PC-9 (cell line): Measurements from ENCODE around the gene ZBTB24. TPM values are rescaled to one million over a fixed set of nuclear protein-coding genes. Genes with fewer than 3 reads are reported as not detected.

Experiments
- BruUV-seq: library from RNA; stranded (reverse); fragments of 400-500 nt; replicated peaks from 2 replicates; lab custom pipeline; 2021; lab: Mats Ljungman, UMichigan
- CTCF ChIA-PET: fragments of 300-600 bp; sonication (Branson Sonifier 250); formaldehyde crosslinking; loops from one replicate; lab custom pipeline; 2022; ENCODE audit warnings: antibody characterized with exemption; lab: Charles Lee
- POLR2A ChIA-PET: fragments of 300-600 bp; sonication (Branson Sonifier 250); formaldehyde crosslinking; loops from one replicate; lab custom pipeline; 2022; ENCODE audit warnings: antibody characterized with exemption; ENCODE audit not compliant: unreplicated experiment; lab: Charles Lee
- DNase-seq, 2 experiments: peaks; one replicate each; pipeline versions ENCODE4 v3.0.0 to v3.0.0-alpha.2; 2015 to 2022; ENCODE audit warnings: mixed read lengths in 1 of 2
- H2AFZ ChIP-seq: fragments of 200-600 bp; sonication (generic); 2 replicates; pipeline ENCODE4 v1.8.1; 2017; ENCODE audit warnings: antibody characterized with exemption
- H3F3A ChIP-seq: fragments of 200-600 bp; sonication (generic); 2 replicates; pipeline ENCODE4 v1.8.1; 2017; ENCODE audit warnings: antibody characterized with exemption, mild to moderate bottlenecking, low read depth; ENCODE audit not compliant: insufficient read depth
- H3K27ac ChIP-seq: fragments of 200-600 bp; sonication (generic); 2 replicates; pipeline ENCODE4 v1.6.1; 2016; ENCODE audit warnings: mixed run types
- H3K27me3 ChIP-seq: fragments of 200-600 bp; sonication (generic); 2 replicates; pipeline ENCODE4 v1.6.1; 2016; ENCODE audit warnings: low read depth, mixed run types; ENCODE audit not compliant: insufficient read depth
- H3K36me3 ChIP-seq: fragments of 200-600 bp; sonication (generic); 2 replicates; pipeline ENCODE4 v1.6.1; 2016; ENCODE audit warnings: low read depth, mixed run types
- H3K4me1 ChIP-seq: fragments of 200-600 bp; sonication (generic); replicated peaks from 2 replicates; pipeline ENCODE4 v1.6.1; 2016; ENCODE audit warnings: mixed run types; ENCODE audit not compliant: insufficient read depth
- H3K4me2 ChIP-seq: fragments of 200-600 bp; sonication (generic); 2 replicates; pipeline ENCODE4 v1.6.1; 2017; ENCODE audit warnings: mixed run types
- H3K4me3 ChIP-seq: fragments of 200-600 bp; sonication (generic); 2 replicates; pipeline ENCODE4 v1.6.1; 2016; ENCODE audit warnings: mixed run types
- H3K79me2 ChIP-seq: fragments of 200-600 bp; sonication (generic); 2 replicates; pipeline ENCODE4 v1.6.1; 2017; ENCODE audit warnings: low read depth, mixed run types
- H3K9me2 ChIP-seq: fragments of 200-600 bp; sonication (generic); 2 replicates; pipeline ENCODE4 v1.8.1; 2017; ENCODE audit warnings: mild to moderate bottlenecking; ENCODE audit not compliant: insufficient read depth
- H3K9me3 ChIP-seq: fragments of 200-600 bp; sonication (generic); 2 replicates; pipeline ENCODE4 v1.8.1; 2016; ENCODE audit warnings: low read depth; ENCODE audit not compliant: insufficient read depth
- H4K20me1 ChIP-seq: fragments of 200-600 bp; sonication (generic); 2 replicates; pipeline ENCODE4 v1.8.1; 2017; ENCODE audit not compliant: insufficient read depth
- EZH2 ChIP-seq: fragments of 200-600 bp; sonication (generic); IDR thresholded peaks from 2 replicates; pipeline ENCODE4 v1.8.0; 2017; ENCODE audit warnings: antibody characterized with exemption, low read depth
- intact Hi-C: fragments of 100-400 bp; cut with micrococcal nuclease; formaldehyde crosslinking; loops from one replicate; pipeline ENCODE4 v1.10.0; 2022; ENCODE audit not compliant: unreplicated experiment
- total RNA-seq: library from RNA; stranded (reverse); gene quantifications from 2 replicates; pipeline ENCODE4 v1.2.3, GENCODE V29; 2021
- TF ChIP-seq, protein P1 (sequence below): fragments of 200-600 bp; sonication (generic); conservative IDR thresholded peaks from 2 replicates; pipeline ENCODE4 v1.6.1; 2017; ENCODE audit warnings: mixed run types, antibody characterized with exemption, mild to moderate bottlenecking, moderate library complexity

The ZBTB24 gene
- total RNA-seq, 1 experiment from 2014 or later, result 7.2 TPM

DNA sequence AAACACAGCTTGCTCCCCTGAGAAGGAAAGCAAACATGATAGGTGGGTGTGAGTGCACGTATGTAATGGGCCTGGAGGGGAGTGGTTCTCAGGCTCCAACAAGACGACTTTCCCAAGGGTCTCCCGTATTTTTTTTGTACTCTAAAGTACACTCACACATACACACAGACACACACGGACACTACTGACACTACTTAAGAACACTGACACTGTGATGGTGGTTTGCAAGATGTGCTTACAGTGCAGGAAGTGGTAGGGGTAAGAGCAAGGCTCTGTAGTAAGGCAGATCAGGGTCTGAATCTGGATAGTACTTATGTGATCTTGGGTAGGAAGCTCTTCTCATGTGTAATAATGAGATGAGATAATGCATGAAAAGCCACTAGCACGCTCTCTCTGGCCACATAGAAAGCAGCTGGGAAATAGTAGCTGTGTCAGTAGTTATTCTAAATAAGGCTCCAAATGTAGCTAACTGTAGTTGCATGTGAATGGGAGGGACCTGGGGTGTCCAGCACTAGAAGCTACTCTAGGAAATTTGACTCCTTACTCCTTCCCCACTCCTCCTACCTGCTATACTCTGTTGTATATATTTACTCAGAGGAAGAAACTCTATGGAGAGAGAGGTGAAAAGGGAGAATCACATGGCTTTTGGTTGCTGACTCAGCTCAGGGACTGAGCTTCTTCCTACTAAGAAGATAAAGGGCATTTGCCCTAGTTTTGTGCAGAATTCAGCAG lies 8.4 kb upstream of the ZBTB24 start:
- H3K27ac ChIP-seq, result no peak overlapping the region
- no peaks in the 10 kb centered on the region for H3K27me3 ChIP-seq
- ChIA-PET CTCF (no interaction called here), POLR2A (interaction anchor here (0.6 kb wide), 1 partner anchor 698 kb away, joined by 5 read pairs; no protein-coding TSS in a partner anchor)
- DNase-seq, result peak in 1 of 2 experiments; percentile 52
- H3F3A ChIP-seq, result peaks cover 18% of the 10 kb centered on the region; the same call in 1 of the 2 replicates
- peaks cover 18% of the 10 kb centered on the region for H3K4me1 ChIP-seq
- H3K36me3 ChIP-seq, result no peaks in the 10 kb centered on the region
- no peaks in the 10 kb centered on the region for H3K9me2 ChIP-seq
- TF ChIP-seq, protein P1, sequence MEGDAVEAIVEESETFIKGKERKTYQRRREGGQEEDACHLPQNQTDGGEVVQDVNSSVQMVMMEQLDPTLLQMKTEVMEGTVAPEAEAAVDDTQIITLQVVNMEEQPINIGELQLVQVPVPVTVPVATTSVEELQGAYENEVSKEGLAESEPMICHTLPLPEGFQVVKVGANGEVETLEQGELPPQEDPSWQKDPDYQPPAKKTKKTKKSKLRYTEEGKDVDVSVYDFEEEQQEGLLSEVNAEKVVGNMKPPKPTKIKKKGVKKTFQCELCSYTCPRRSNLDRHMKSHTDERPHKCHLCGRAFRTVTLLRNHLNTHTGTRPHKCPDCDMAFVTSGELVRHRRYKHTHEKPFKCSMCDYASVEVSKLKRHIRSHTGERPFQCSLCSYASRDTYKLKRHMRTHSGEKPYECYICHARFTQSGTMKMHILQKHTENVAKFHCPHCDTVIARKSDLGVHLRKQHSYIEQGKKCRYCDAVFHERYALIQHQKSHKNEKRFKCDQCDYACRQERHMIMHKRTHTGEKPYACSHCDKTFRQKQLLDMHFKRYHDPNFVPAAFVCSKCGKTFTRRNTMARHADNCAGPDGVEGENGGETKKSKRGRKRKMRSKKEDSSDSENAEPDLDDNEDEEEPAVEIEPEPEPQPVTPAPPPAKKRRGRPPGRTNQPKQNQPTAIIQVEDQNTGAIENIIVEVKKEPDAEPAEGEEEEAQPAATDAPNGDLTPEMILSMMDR, result no peak
- no peak overlapping the region for H3K4me3 ChIP-seq
- no TSS peak for BruUV-seq
- intact Hi-C loops, result no loop called here
- H4K20me1 ChIP-seq, result no peaks in the 10 kb centered on the region
- no peaks in the 10 kb centered on the region for H3K79me2 ChIP-seq
- H3K9me3 ChIP-seq, result no peaks in the 10 kb centered on the region
- no peak overlapping the region for H2AFZ ChIP-seq
- H3K4me2 ChIP-seq, result 0 out of 2 replicates have a peak overlapping the region, but pooled peaks have one; percentile 7

DNA sequence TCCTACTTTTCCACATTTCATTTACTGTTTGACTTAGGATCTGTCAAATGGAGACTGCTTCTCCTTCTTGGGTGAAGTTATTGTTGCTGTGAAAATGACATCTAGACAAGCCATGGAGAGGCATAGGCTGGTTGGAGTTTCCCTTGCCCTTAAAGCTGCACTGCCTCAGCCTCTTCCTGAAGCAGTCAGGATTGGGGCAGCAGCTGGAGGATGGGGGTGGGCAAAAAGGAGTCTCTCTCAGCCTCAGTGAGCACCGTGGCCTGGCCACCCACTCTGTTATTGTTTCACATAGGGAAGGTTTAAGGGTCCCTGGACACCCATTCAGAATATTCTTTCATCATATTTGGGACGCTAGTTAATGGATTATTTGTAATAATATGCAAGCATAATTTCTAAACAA lies 7.7 kb upstream of the ZBTB24 start:
- H3K9me3 ChIP-seq, result no peaks in the 10 kb centered on the region
- intact Hi-C loops, result no loop called here
- BruUV-seq, result no TSS peak
- no peaks in the 10 kb centered on the region for H3K79me2 ChIP-seq
- H3K4me1 ChIP-seq, result peaks cover 24% of the 10 kb centered on the region
- no peaks in the 10 kb centered on the region for H4K20me1 ChIP-seq
- ChIA-PET POLR2A (no interaction called here), CTCF (no interaction called here)
- H3K36me3 ChIP-seq, result no peaks in the 10 kb centered on the region
- no peak for DNase-seq
- H3K27me3 ChIP-seq, result no peaks in the 10 kb centered on the region
- no peak overlapping the region for H3K4me3 ChIP-seq
- H3K4me2 ChIP-seq, result no peak overlapping the region
- H2AFZ ChIP-seq, result no peak overlapping the region
- no peak overlapping the region for H3K27ac ChIP-seq
- H3K9me2 ChIP-seq, result no peaks in the 10 kb centered on the region
- no peak for TF ChIP-seq EZH2
- TF ChIP-seq, protein P1, result no peak
- H3F3A ChIP-seq, result peaks cover 22% of the 10 kb centered on the region; the same call in 1 of the 2 replicates

GRCh38 chr6:109488001-109488400 lies 5.0 kb upstream of the ZBTB24 start:
- Histone ChIP-seq H3K4me2 (no peak overlapping the region), H3K27me3 (no peaks in the 10 kb centered on the region), H4K20me1 (no peaks in the 10 kb centered on the region), H3K9me2 (no peaks in the 10 kb centered on the region), H3K36me3 (no peaks in the 10 kb centered on the region), H3K9me3 (no peaks in the 10 kb centered on the region), H3K4me1 (peaks cover 31% of the 10 kb centered on the region), H3K4me3 (no peak overlapping the region), H3F3A (peaks cover 31% of the 10 kb centered on the region; the same call in 1 of the 2 replicates), H3K79me2 (no peaks in the 10 kb centered on the region), H2AFZ (no peak overlapping the region), H3K27ac (no peak overlapping the region)
- no TSS peak for BruUV-seq
- intact Hi-C loops, result loop anchor here (10.0 kb wide), 1 partner anchor 393 kb away; the partner anchor contains the start of genes CEP57L1 and SESN1
- TF ChIP-seq EZH2, result no peak
- TF ChIP-seq, protein P1, result no peak
- no peak for DNase-seq
- ChIA-PET POLR2A (no interaction called here), CTCF (no interaction called here)
